Brain microvascular endothelial cell (primary cell): ENCODE measurements around the gene ANAPC16.
"Not testable (repeated sequence)": the region's sequence is repeated elsewhere in the genome, so short reads cannot be mapped to it uniquely, and the experiment has no call there.

Experiments used
- DNase-seq: peaks from one replicate; pipeline ENCODE4 v3.0.0-alpha.2; 2020
- H3K27ac ChIP-seq: fragments of 250-450 bp; sonication (Bioruptor Pico); 2 replicates; pipeline ENCODE4 v1.5.1; 2020; ENCODE audit warnings: mild to moderate bottlenecking, moderate library complexity
- H3K27me3 ChIP-seq: fragments of 250-450 bp; sonication (Bioruptor Pico); replicated peaks from 2 replicates; pipeline ENCODE4 v1.5.1; 2020; ENCODE audit warnings: mild to moderate bottlenecking
- H3K36me3 ChIP-seq: fragments of 250-450 bp; sonication (Bioruptor Pico); replicated peaks from 2 replicates; pipeline ENCODE4 v1.5.1; 2020; ENCODE audit warnings: mild to moderate bottlenecking
- H3K4me3 ChIP-seq: 2 replicates; pipeline ENCODE4 v1.5.1; 2011; ENCODE audit warnings: low read depth, mild to moderate bottlenecking, control low read depth, low read length, moderate library complexity
- CTCF ChIP-seq: IDR thresholded peaks from 2 replicates; pipeline ENCODE4 v1.5.1; 2011; ENCODE audit warnings: low read depth, mild to moderate bottlenecking, moderate library complexity, low read length, control low read depth, inconsistent platforms; ENCODE audit errors: missing control alignments
- in situ Hi-C: cut with HindIII; loops from 2 replicates; pipeline ENCODE4 v1.10.0; 2017; ENCODE audit warnings: low sequenced_read_pairs, low pct_ligation_motif_present

The ANAPC16 gene

DNA sequence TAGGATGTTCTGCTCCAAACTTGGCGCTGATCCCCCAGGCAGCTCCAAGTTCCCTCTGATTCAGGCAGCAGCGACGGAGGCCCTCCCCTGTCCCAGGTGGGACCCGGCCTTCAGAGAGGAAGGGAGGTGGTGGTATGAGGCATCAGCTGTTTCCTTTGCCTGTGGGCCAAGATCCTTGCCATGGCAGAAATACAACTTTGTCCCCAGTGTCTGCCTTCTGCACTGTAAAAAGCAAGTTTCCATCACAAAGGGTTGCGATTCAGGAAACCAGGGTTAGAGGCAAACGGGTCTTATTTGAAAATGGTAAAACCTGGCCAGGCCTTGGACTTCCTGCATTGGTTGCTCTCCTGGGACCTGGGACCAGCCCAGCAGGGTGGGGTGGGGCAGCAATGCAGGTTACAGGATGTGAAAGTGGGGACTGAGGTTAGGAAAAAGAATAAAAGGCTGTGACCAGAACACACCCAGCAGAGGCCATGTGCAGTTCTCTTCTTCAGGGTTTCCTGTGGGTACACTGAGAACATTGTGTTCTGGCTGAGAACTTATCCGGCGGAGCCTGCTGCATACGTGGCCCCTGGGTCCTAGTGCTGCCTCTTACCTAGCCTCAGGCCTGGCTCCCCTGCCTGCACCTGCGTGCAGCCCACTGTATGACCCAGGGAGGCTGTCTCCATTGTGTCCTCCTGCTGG lies 32.8 kb downstream of the ANAPC16 start:
- in situ Hi-C loops, result no loop called here
- no peaks in the 10 kb centered on the region for H3K27me3 ChIP-seq
- no peaks in the 10 kb centered on the region for H3K36me3 ChIP-seq
- TF ChIP-seq CTCF, result no peak
- peak; percentile 77 for DNase-seq
- no peak overlapping the region for H3K4me3 ChIP-seq
- H3K27ac ChIP-seq, result peak overlapping the region; percentile 90

DNA sequence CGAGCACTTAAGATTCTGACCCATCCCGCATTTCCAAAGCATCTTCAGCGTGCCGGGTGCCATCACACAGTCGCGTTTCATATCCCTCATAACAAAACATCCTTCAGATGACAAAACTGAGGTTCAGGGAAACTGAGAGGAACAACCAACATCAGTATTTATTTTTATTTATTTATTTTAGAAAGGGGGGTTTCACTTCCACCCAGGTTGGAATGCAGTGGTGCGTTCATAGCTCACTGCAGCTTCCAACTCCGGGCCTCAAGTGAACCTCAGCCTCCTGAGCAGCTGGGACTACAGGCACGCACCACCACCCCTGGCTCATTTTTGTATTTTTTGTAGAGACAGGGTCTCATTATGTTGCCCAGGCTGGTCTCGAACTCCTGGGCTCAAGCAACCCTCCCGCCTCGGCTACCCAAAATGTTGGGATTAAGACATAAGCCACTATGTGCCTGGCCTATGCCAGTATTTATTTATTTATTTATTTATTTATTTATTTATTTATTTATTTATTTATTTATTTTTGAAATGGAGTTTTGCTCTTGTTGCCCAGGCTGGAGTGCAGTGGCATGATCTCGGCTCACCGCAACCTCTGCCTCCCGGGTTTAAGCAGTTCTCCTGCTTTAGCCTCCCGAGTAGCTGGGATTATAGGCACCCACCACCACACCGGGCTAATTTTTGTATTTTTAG lies 33.5 kb downstream of the ANAPC16 start:
- in situ Hi-C loops, H3K27me3 ChIP-seq, H3K4me3 ChIP-seq, DNase-seq, H3K36me3 ChIP-seq: not testable (repeated sequence)
- peak overlapping the region; percentile 90 for H3K27ac ChIP-seq

GRCh38 chr10:72250666-72251065 lies 34.9 kb downstream of the ANAPC16 start:
- Histone ChIP-seq H3K27ac (peak overlapping the region; percentile 55), H3K27me3 (no peaks in the 10 kb centered on the region), H3K4me3 (no peak overlapping the region), H3K36me3 (no peaks in the 10 kb centered on the region)
- in situ Hi-C loops, result no loop called here
- TF ChIP-seq CTCF, result no peak
- DNase-seq, result peak; percentile 89

- in situ Hi-C loops, result no loop called here
- Histone ChIP-seq H3K4me3 (no peak overlapping the region), H3K36me3 (no peaks in the 10 kb centered on the region), H3K27ac (no peak overlapping the region), H3K27me3 (no peaks in the 10 kb centered on the region)
- no peak for TF ChIP-seq CTCF
- DNase-seq, result no peak
Observed at GRCh38 chr10:72251635-72252034, 35.8 kb downstream of the ANAPC16 start.

GRCh38 chr10:72252972-72253371 lies 37.2 kb downstream of the ANAPC16 start:
- Histone ChIP-seq H3K27me3 (no peaks in the 10 kb centered on the region), H3K27ac (no peak overlapping the region), H3K4me3 (no peak overlapping the region), H3K36me3 (no peaks in the 10 kb centered on the region)
- no peak for DNase-seq
- in situ Hi-C loops, result no loop called here
- TF ChIP-seq CTCF, result no peak

GRCh38 chr10:72253578-72253977 lies 37.8 kb downstream of the ANAPC16 start:
- no peak for TF ChIP-seq CTCF
- Histone ChIP-seq H3K4me3 (no peak overlapping the region), H3K27ac (no peak overlapping the region), H3K36me3 (no peaks in the 10 kb centered on the region), H3K27me3 (no peaks in the 10 kb centered on the region)
- in situ Hi-C loops, result no loop called here
- DNase-seq, result no peak
